ENCODE measurements around the gene SLC2A9. TPM values are rescaled to one million over a fixed set of nuclear protein-coding genes. Genes with fewer than 3 reads are reported as not detected.

Gene SLC2A9
- total RNA-seq, 2 experiments from 2014 or later, result 1.1 to 1.2 TPM

GRCh38 chr4:10018818-10019461 lies 2.4 kb downstream of the SLC2A9 start:
- DNase-seq, result peak; percentile 94
- H3K27ac Mint-ChIP-seq, result peak overlapping the region; percentile 95
- peaks cover 12% of the 10 kb centered on the region for H3K4me1 Mint-ChIP-seq
- no peaks in the 10 kb centered on the region for H3K9me3 Mint-ChIP-seq
- peak overlapping the region; percentile 88 for H3K4me3 Mint-ChIP-seq
- H3K27me3 Mint-ChIP-seq, result no peaks in the 10 kb centered on the region
- H3K36me3 Mint-ChIP-seq, result no peaks in the 10 kb centered on the region

- Mint-ChIP-seq H3K9me3 (no peaks in the 10 kb centered on the region), H3K27me3 (no peaks in the 10 kb centered on the region), H3K4me1 (peaks cover 12% of the 10 kb centered on the region), H3K4me3 (no peak overlapping the region), H3K27ac (no peak overlapping the region), H3K36me3 (no peaks in the 10 kb centered on the region)
- DNase-seq, result no peak
Measured at GRCh38 chr4:10017037-10017893, 4.0 kb downstream of the SLC2A9 start.

DNA sequence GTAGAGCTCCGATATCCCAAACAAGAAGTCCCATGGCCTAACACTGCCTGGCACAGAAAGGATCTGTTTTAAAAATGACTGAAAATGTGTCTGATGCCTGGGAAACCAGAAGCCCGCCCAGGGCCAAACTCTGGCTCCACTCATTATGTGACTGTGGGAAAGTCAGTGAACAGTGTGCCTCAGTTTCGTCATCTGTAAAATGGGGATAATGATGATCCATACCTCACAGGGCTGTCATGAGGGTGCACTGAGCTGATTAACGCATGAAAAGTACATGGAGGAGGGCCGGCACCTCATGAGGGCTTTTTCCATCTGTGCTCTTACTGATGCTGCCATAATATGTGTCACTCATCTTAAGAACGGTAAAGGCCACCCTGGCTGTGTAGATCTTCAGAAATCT lies 5.1 kb downstream of the SLC2A9 start:
- Mint-ChIP-seq H3K9me3 (no peaks in the 10 kb centered on the region), H3K36me3 (no peaks in the 10 kb centered on the region), H3K27ac (no peak overlapping the region), H3K4me3 (no peak overlapping the region), H3K4me1 (peaks cover 12% of the 10 kb centered on the region), H3K27me3 (no peaks in the 10 kb centered on the region)
- no peak for DNase-seq

GRCh38 chr4:10015140-10015753 lies 6.0 kb downstream of the SLC2A9 start:
- peak; percentile 28 for DNase-seq
- no peaks in the 10 kb centered on the region for H3K27me3 Mint-ChIP-seq
- H3K4me3 Mint-ChIP-seq, result no peak overlapping the region
- no peaks in the 10 kb centered on the region for H3K9me3 Mint-ChIP-seq
- no peak overlapping the region for H3K27ac Mint-ChIP-seq
- peaks cover 17% of the 10 kb centered on the region for H3K4me1 Mint-ChIP-seq
- no peaks in the 10 kb centered on the region for H3K36me3 Mint-ChIP-seq

GRCh38 chr4:10013722-10014121 lies 7.6 kb downstream of the SLC2A9 start:
- no peaks in the 10 kb centered on the region for H3K27me3 Mint-ChIP-seq
- DNase-seq, result peak; percentile 48
- H3K36me3 Mint-ChIP-seq, result no peaks in the 10 kb centered on the region
- no peaks in the 10 kb centered on the region for H3K9me3 Mint-ChIP-seq
- peaks cover 16% of the 10 kb centered on the region for H3K4me1 Mint-ChIP-seq
- no peak overlapping the region for H3K27ac Mint-ChIP-seq
- H3K4me3 Mint-ChIP-seq, result no peak overlapping the region

DNA sequence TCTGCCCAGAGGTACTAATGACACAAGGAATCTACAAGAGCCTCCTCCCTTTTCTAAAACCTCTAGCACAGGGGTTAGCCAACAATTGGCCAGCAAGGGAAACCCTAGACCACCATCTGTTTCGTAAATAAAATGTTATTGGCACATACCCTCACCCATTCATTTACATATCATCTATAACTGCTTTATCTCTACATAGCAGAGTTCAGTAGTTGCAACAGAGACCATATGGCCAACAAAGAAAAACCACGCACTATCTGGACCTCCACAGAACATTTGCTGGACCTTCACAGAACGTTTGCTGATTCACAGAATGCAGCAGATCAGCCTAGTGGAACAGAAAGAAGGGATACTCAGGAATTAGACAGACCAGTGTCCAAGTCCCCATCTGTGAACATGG lies 9.4 kb downstream of the SLC2A9 start:
- H3K9me3 Mint-ChIP-seq, result no peaks in the 10 kb centered on the region
- H3K36me3 Mint-ChIP-seq, result no peaks in the 10 kb centered on the region
- H3K4me3 Mint-ChIP-seq, result no peak overlapping the region
- H3K27ac Mint-ChIP-seq, result no peak overlapping the region
- H3K4me1 Mint-ChIP-seq, result peaks cover 24% of the 10 kb centered on the region
- no peaks in the 10 kb centered on the region for H3K27me3 Mint-ChIP-seq
- DNase-seq, result no peak

DNA sequence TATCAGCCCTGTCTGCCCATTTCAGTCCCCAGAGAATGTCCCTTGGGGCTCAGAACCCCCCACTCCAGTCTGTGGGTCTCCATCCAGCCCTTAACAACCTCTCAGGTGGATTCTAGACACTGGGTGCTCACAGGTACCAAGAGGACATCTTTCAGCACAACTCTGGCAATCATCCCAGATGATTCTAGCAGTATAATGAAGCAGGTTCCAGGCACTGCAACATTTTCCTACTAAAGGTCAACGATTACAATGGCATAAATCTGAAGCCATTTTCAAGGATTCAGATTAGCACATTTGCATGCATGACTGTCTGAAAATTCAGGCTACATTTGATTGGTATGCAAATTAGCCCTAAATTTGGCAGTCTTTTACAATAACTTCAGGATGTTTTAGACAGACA lies 10.0 kb downstream of the SLC2A9 start:
- DNase-seq, result no peak
- H3K9me3 Mint-ChIP-seq, result no peaks in the 10 kb centered on the region
- no peak overlapping the region for H3K27ac Mint-ChIP-seq
- H3K4me3 Mint-ChIP-seq, result no peak overlapping the region
- H3K36me3 Mint-ChIP-seq, result no peaks in the 10 kb centered on the region
- no peaks in the 10 kb centered on the region for H3K27me3 Mint-ChIP-seq
- peaks cover 30% of the 10 kb centered on the region for H3K4me1 Mint-ChIP-seq

- Mint-ChIP-seq H3K27ac (no peak overlapping the region), H3K4me3 (no peak overlapping the region), H3K27me3 (no peaks in the 10 kb centered on the region), H3K36me3 (no peaks in the 10 kb centered on the region), H3K9me3 (no peaks in the 10 kb centered on the region), H3K4me1 (peaks cover 32% of the 10 kb centered on the region)
- no peak for DNase-seq
Measured at GRCh38 chr4:10009861-10010500, 11.3 kb downstream of the SLC2A9 start.

GRCh38 chr4:10008609-10009005 lies 12.7 kb downstream of the SLC2A9 start:
- Mint-ChIP-seq H3K27me3 (no peaks in the 10 kb centered on the region), H3K36me3 (no peaks in the 10 kb centered on the region), H3K4me1 (peaks cover 39% of the 10 kb centered on the region)

DNA sequence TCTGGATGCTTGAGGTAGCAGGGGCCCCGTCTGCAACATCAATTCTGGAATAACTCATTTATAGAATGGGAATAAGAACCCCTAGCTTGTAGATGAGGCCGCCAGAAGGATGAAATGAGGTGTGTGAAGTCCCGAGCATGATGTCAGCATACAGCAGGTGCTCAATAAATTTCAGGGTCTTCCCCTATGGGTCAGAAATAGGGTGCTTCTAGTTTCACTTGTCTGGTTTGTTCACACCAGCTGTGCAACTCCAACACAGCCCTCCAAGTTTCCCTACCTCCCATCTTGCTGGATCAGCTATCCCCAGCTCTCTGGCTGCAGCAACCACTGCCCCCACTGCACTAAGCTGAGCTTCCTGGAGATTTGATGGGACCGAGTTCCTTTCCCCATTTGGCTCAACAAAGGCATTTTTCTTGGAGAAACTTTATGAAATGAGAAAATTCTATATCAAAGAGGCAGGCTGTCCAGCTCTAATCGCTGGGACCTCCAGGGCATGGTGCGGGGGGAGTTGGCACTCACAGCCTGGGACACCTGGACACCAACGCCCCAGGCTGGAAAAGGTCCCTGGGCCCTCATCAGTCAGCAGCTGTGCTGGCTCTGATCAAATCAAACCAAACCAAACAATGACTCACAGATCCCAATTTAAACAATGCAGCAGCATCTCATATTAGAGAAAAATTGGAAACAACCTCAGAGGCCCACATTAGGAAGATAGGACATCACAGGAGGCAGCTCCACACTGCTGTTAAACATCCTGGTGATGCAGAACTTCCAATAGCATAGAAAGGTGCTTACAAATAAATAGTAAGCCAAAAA lies 13.3 kb downstream of the SLC2A9 start:
- Mint-ChIP-seq H3K4me3 (no peak overlapping the region), H3K36me3 (no peaks in the 10 kb centered on the region), H3K27me3 (no peaks in the 10 kb centered on the region), H3K4me1 (peaks cover 44% of the 10 kb centered on the region), H3K9me3 (no peaks in the 10 kb centered on the region), H3K27ac (peak overlapping the region; percentile 4)
- no peak for DNase-seq

More at GRCh38 chr4:10008609-10009005, 12.7 kb downstream of the SLC2A9 start:
- no peak overlapping the region for H3K27ac Mint-ChIP-seq
- H3K9me3 Mint-ChIP-seq, result no peaks in the 10 kb centered on the region
- H3K4me3 Mint-ChIP-seq, result no peak overlapping the region
- DNase-seq, result no peak

- Mint-ChIP-seq H3K36me3 (no peaks in the 10 kb centered on the region), H3K4me1 (peaks cover 46% of the 10 kb centered on the region), H3K4me3 (no peak overlapping the region), H3K27me3 (no peaks in the 10 kb centered on the region), H3K27ac (peak overlapping the region; percentile 79), H3K9me3 (no peaks in the 10 kb centered on the region)
- peak; percentile 28 for DNase-seq
Measured at GRCh38 chr4:10007436-10007740, 13.9 kb downstream of the SLC2A9 start.

- DNase-seq, result peak; percentile 17
- Mint-ChIP-seq H3K36me3 (no peaks in the 10 kb centered on the region), H3K4me3 (no peak overlapping the region), H3K27ac (peak overlapping the region; percentile 79), H3K9me3 (no peaks in the 10 kb centered on the region), H3K4me1 (peaks cover 46% of the 10 kb centered on the region), H3K27me3 (no peaks in the 10 kb centered on the region)
Measured at GRCh38 chr4:10006601-10007435, 14.5 kb downstream of the SLC2A9 start.

DNA sequence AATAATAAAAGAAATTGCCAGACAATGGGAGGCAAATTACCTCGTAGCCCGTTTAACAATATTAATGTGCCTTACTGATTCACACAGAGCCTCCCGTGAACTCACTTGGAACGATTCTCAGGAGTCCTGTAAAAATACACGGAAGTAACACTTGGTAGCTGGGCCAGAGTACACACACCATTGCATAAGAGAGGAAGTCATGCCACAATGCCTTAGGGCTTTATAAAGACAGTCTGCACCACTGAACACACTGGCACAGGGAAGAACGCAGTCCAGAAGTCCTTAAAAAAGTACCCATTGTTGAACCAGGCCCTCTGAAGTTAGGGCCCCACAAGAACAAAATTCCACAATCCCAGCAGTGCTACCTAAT lies 15.1 kb downstream of the SLC2A9 start:
- no peak overlapping the region for H3K4me3 Mint-ChIP-seq
- H3K36me3 Mint-ChIP-seq, result no peaks in the 10 kb centered on the region
- H3K9me3 Mint-ChIP-seq, result no peaks in the 10 kb centered on the region
- no peaks in the 10 kb centered on the region for H3K27me3 Mint-ChIP-seq
- H3K27ac Mint-ChIP-seq, result no peak overlapping the region
- no peak for DNase-seq
- H3K4me1 Mint-ChIP-seq, result peaks cover 46% of the 10 kb centered on the region

GRCh38 chr4:10005632-10006031 lies 15.7 kb downstream of the SLC2A9 start:
- Mint-ChIP-seq H3K9me3 (peaks cover 2% of the 10 kb centered on the region), H3K36me3 (peaks cover 2% of the 10 kb centered on the region), H3K4me3 (no peak overlapping the region), H3K4me1 (peaks cover 44% of the 10 kb centered on the region), H3K27me3 (no peaks in the 10 kb centered on the region), H3K27ac (no peak overlapping the region)
- no peak for DNase-seq

All from activated naive CD8-positive, alpha-beta T cell treated with anti-CD3 and anti-CD28 coated beads for 36 hours (primary cell).